Osteocyte (in vitro differentiated cells): ENCODE results near the gene CCNG2. TPM values are rescaled to one million over a fixed set of nuclear protein-coding genes. Genes with fewer than 3 reads are reported as not detected.

Experiments used
- DNase-seq: peaks from one replicate; pipeline ENCODE4 v3.0.0; 2021; ENCODE audit warnings: mixed read lengths; ENCODE audit not compliant: unreplicated experiment; ENCODE audit errors: extremely low spot score
- H3K27ac Mint-ChIP-seq: one replicate; pipeline ENCODE4 v1.8.0; 2021; ENCODE audit warnings: mild to moderate bottlenecking, mixed read lengths; ENCODE audit not compliant: unreplicated experiment
- H3K27me3 Mint-ChIP-seq: one replicate; pipeline ENCODE4 v1.8.0; 2021; ENCODE audit warnings: mixed read lengths; ENCODE audit not compliant: unreplicated experiment
- H3K36me3 Mint-ChIP-seq: one replicate; pipeline ENCODE4 v1.8.0; 2021; ENCODE audit warnings: mixed read lengths; ENCODE audit not compliant: unreplicated experiment
- H3K4me1 Mint-ChIP-seq: one replicate; pipeline ENCODE4 v1.8.0; 2021; ENCODE audit warnings: mixed read lengths; ENCODE audit not compliant: unreplicated experiment
- H3K4me3 Mint-ChIP-seq: one replicate; pipeline ENCODE4 v1.8.0; 2021; ENCODE audit warnings: mild to moderate bottlenecking, moderate library complexity, mixed read lengths; ENCODE audit not compliant: unreplicated experiment
- H3K9me3 Mint-ChIP-seq: one replicate; pipeline ENCODE4 v1.8.0; 2021; ENCODE audit warnings: mixed read lengths; ENCODE audit not compliant: unreplicated experiment
- total RNA-seq: library from RNA; stranded (reverse); gene quantifications from 2 replicates; pipeline ENCODE4 v1.2.1, GENCODE V29; 2021
- TF ChIP-seq, protein P1 (sequence below): fragments of 200-600 bp; sonication (generic); IDR thresholded peaks from 2 replicates; pipeline ENCODE4 v1.5.0; 2021; ENCODE audit warnings: antibody characterized with exemption, mild to moderate bottlenecking, moderate library complexity

The CCNG2 gene
- total RNA-seq, 1 donor from 2014 or later, result 73.3 TPM

DNA sequence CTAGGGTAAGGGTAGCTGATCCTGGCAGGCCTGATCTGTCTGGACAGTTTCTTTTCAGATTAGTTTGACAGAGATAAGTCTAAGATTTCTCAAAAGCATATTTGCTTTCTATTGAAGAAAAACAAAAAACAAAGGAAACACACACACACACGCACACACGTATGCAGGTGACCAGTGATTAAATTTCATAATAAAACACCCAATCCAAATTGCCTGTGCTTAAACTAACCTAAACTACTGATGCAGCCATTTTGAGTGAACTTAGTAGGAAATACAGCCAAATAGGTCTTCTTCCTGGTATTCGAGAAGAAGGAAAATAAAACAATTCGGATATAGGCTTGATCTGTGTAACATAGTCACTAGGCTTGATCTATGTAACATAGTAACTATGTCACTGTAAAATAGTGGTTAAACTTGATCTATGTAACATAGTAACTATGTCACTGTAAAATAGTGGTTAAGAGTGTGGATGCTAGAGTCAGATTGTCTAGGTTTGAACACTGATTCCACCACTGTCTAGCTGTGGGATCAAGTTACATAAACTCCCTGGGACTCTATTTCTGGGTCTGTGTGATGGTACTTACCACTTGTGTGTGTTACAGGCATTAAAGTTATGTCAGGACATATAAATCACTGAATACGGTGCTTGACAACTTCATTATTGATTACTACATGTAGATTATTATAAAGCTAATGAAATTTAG, 9.8 kb upstream of the CCNG2 start:
- Mint-ChIP-seq H3K27me3 (no peaks in the 10 kb centered on the region), H3K9me3 (no peaks in the 10 kb centered on the region), H3K36me3 (no peaks in the 10 kb centered on the region), H3K4me1 (peaks cover 4% of the 10 kb centered on the region), H3K27ac (no peak overlapping the region), H3K4me3 (no peak overlapping the region)
- no peak for DNase-seq
- TF ChIP-seq, protein P1, sequence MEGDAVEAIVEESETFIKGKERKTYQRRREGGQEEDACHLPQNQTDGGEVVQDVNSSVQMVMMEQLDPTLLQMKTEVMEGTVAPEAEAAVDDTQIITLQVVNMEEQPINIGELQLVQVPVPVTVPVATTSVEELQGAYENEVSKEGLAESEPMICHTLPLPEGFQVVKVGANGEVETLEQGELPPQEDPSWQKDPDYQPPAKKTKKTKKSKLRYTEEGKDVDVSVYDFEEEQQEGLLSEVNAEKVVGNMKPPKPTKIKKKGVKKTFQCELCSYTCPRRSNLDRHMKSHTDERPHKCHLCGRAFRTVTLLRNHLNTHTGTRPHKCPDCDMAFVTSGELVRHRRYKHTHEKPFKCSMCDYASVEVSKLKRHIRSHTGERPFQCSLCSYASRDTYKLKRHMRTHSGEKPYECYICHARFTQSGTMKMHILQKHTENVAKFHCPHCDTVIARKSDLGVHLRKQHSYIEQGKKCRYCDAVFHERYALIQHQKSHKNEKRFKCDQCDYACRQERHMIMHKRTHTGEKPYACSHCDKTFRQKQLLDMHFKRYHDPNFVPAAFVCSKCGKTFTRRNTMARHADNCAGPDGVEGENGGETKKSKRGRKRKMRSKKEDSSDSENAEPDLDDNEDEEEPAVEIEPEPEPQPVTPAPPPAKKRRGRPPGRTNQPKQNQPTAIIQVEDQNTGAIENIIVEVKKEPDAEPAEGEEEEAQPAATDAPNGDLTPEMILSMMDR, result no peak

DNA sequence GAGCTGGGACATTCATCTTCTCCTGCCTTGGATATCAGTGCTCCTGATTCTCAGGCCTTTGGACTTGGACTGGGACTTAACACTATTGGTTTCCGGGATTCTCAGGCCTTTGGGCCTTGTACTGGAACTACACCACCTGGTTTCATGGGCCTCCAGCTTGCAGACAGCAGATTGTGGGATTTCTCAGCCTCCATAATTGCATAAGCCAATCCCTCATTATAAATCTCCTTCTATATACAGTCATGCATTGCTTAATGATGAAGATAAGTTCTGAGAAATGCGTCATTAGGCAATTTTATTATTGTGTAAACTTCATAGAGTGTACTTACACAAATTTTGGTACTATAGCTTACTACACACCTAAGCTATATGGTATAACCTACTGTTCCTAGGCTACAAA, 8.9 kb upstream of the CCNG2 start:
- Mint-ChIP-seq H3K27me3 (no peaks in the 10 kb centered on the region), H3K4me3 (no peak overlapping the region), H3K9me3 (no peaks in the 10 kb centered on the region), H3K4me1 (peaks cover 4% of the 10 kb centered on the region), H3K36me3 (no peaks in the 10 kb centered on the region), H3K27ac (no peak overlapping the region)
- DNase-seq, result no peak
- TF ChIP-seq, protein P1, result no peak

DNA sequence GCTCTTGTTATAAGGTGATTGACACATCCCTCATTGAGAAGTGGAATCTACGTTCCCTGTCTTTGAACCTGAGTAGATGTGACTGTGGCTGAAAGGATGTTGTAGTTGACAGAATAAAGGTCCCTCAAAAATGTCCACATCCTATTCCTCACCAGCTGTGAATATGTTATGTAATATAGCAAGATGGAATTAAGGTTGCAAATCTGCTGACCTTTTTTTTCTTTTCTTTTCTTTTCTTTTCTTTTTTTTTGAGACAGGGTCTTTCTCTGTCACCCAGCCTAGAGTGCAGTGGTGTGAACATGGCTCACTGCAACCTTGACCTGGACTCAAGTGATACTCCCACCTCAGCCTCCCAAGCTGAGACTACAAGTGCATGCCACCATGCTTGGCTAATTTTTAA, 7.2 kb upstream of the CCNG2 start:
- no peak for DNase-seq
- Mint-ChIP-seq H3K4me1 (peaks cover 4% of the 10 kb centered on the region), H3K27me3 (no peaks in the 10 kb centered on the region), H3K36me3 (no peaks in the 10 kb centered on the region), H3K9me3 (no peaks in the 10 kb centered on the region), H3K27ac (no peak overlapping the region), H3K4me3 (no peak overlapping the region)
- TF ChIP-seq, protein P1, result no peak

DNA sequence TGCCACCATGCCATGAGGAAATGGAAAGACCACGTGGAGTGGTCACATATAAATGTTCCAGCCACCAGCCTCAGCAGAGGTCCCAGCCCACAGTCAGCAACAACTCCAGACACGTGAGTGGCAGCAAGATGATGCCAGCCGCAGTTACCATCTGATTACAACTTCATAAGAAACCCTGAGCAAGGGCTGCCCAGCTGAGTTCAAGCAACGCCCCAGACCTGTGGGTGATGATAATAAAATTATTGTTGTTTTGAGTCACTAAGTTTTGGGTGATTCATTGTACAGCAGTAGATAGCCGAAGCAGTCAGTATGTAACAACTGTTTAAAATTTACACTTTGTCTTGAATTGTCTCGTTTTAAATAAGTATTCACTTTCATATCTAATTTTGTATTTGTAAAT, 5.8 kb upstream of the CCNG2 start:
- no peak for DNase-seq
- Mint-ChIP-seq H3K4me3 (no peak overlapping the region), H3K27ac (no peak overlapping the region), H3K9me3 (no peaks in the 10 kb centered on the region), H3K36me3 (no peaks in the 10 kb centered on the region), H3K4me1 (peaks cover 15% of the 10 kb centered on the region), H3K27me3 (no peaks in the 10 kb centered on the region)
- TF ChIP-seq, protein P1, result no peak

DNA sequence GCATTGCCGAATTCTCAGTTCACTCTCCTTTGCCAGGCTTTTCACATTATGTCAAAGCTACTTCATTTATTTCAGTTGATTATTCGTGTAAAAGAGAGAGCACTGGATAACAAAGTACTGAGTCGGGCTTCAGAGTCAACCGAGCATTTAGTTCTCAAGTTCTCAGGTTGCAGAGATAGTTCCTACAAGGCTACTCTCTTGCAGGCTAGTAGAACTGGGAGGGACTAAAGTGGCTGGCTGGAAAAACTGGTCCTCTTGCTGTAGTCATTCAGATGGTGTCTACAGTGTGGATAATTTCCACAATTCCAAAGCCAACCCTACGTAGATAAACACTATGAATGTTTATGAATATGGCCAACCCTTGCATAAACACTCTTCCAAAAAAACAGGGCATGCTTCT, 4.6 kb upstream of the CCNG2 start:
- no peaks in the 10 kb centered on the region for H3K9me3 Mint-ChIP-seq
- H3K27me3 Mint-ChIP-seq, result no peaks in the 10 kb centered on the region
- no peak overlapping the region for H3K4me3 Mint-ChIP-seq
- no peak overlapping the region for H3K27ac Mint-ChIP-seq
- H3K4me1 Mint-ChIP-seq, result peaks cover 14% of the 10 kb centered on the region
- no peaks in the 10 kb centered on the region for H3K36me3 Mint-ChIP-seq
- no peak for DNase-seq
- TF ChIP-seq, protein P1, result no peak
